Measurements from ENCODE around the gene OCRL.

GRCh38 chrX:129557844-129558480, 17.9 kb downstream of the OCRL start:
- TF ChIP-seq POLR2A (IDR thresholded peaks at IDR 0.05) (no peak), CTCF (IDR thresholded peaks at IDR 0.05) (no peak)

Data from uterus (tissue), 2 donors.